WTC11 (cell line): Measurements from ENCODE around the gene PEX10. TPM values are rescaled to one million over a fixed set of nuclear protein-coding genes. Genes with fewer than 3 reads are reported as not detected.

Experiments
- ATAC-seq: fragments of 200-7000 bp; cut with Tn5 transposase; 2 replicates; pipeline ENCODE4 v1.10.0; 2021; ENCODE audit warnings: mild to moderate bottlenecking, moderate library complexity
- CTCF ChIA-PET: fragments of 300-600 bp; sonication (Branson Sonifier 250); formaldehyde crosslinking; loops from one replicate; lab custom pipeline; 2021; ENCODE audit warnings: antibody characterized with exemption; lab: Charles Lee
- POLR2A ChIA-PET: fragments of 350-600 bp; sonication (Branson Sonifier 250); formaldehyde crosslinking; loops from one replicate; lab custom pipeline; 2021; ENCODE audit warnings: antibody characterized with exemption; lab: Charles Lee
- DNase-seq: peaks from one replicate; pipeline ENCODE4 v3.0.0; 2021; ENCODE audit warnings: low spot score
- H3K27ac Mint-ChIP-seq: 2 replicates; pipeline ENCODE4 v1.8.0; 2021; ENCODE audit warnings: mixed read lengths
- H3K27me3 Mint-ChIP-seq: 2 replicates; pipeline ENCODE4 v1.8.0; 2021; ENCODE audit warnings: low read depth, mild to moderate bottlenecking, moderate library complexity, mixed read lengths
- H3K36me3 Mint-ChIP-seq: 2 replicates; pipeline ENCODE4 v1.8.0; 2021; ENCODE audit warnings: mixed read lengths
- H3K4me1 Mint-ChIP-seq: 2 replicates; pipeline ENCODE4 v1.8.0; 2022; ENCODE audit warnings: mixed read lengths
- H3K4me3 Mint-ChIP-seq: 2 replicates; pipeline ENCODE4 v1.8.0; 2021; ENCODE audit warnings: mild to moderate bottlenecking, moderate library complexity, mixed read lengths
- H3K9me3 Mint-ChIP-seq: 2 replicates; pipeline ENCODE4 v1.8.0; 2021; ENCODE audit warnings: mixed read lengths
- AR ChIP-seq: fragments of 250-450 bp; sonication (Bioruptor Pico); IDR thresholded peaks from 2 replicates; pipeline ENCODE4 v1.9.0; 2021; ENCODE audit warnings: mild to moderate bottlenecking
- CREM ChIP-seq: sonication (generic); formaldehyde crosslinking; IDR thresholded peaks from 2 replicates; pipeline ENCODE4 v1.8.1; 2022; ENCODE audit warnings: mild to moderate bottlenecking, missing genetic modification reagents, moderate library complexity
- E2F4 ChIP-seq: sonication (generic); formaldehyde crosslinking; IDR thresholded peaks from 2 replicates; pipeline ENCODE4 v1.8.1; 2022; ENCODE audit warnings: low read depth, mild to moderate bottlenecking, moderate library complexity, missing genetic modification reagents, borderline replicate concordance
- ESRRA ChIP-seq: sonication (generic); formaldehyde crosslinking; IDR thresholded peaks from 2 replicates; pipeline ENCODE4 v1.8.1; 2022; ENCODE audit warnings: mild to moderate bottlenecking, missing genetic modification reagents, borderline replicate concordance
- FOXK1 ChIP-seq: sonication (generic); formaldehyde crosslinking; IDR thresholded peaks from 2 replicates; pipeline ENCODE4 v1.8.0; 2022; ENCODE audit warnings: mild to moderate bottlenecking, moderate library complexity, missing genetic modification reagents
- FOXP1 ChIP-seq: sonication (generic); formaldehyde crosslinking; IDR thresholded peaks from 2 replicates; pipeline ENCODE4 v1.8.0; 2022; ENCODE audit warnings: missing genetic modification reagents, mild to moderate bottlenecking, moderate library complexity, borderline replicate concordance
- GRHL2 ChIP-seq: fragments of 250-450 bp; sonication (Bioruptor Pico); IDR thresholded peaks from 2 replicates; pipeline ENCODE4 v1.8.0; 2022; ENCODE audit warnings: mild to moderate bottlenecking, moderate library complexity; ENCODE audit not compliant: insufficient replicate concordance, severe bottlenecking
- IRF2 ChIP-seq: sonication (generic); formaldehyde crosslinking; IDR thresholded peaks from 2 replicates; pipeline ENCODE4 v1.8.0; 2022; ENCODE audit warnings: low read depth, missing genetic modification reagents, borderline replicate concordance
- JUN ChIP-seq: sonication (generic); formaldehyde crosslinking; IDR thresholded peaks from 2 replicates; pipeline ENCODE4 v1.8.0; 2023; ENCODE audit warnings: mild to moderate bottlenecking, missing genetic modification reagents
- NFATC4 ChIP-seq: fragments of 250-450 bp; sonication (Bioruptor Pico); IDR thresholded peaks from 2 replicates; pipeline ENCODE4 v1.9.0; 2021; ENCODE audit warnings: mild to moderate bottlenecking
- NR2C2 ChIP-seq: sonication (generic); formaldehyde crosslinking; IDR thresholded peaks from 2 replicates; pipeline ENCODE4 v1.8.0; 2022; ENCODE audit warnings: mild to moderate bottlenecking, missing genetic modification reagents
- TEAD4 ChIP-seq: sonication (generic); formaldehyde crosslinking; IDR thresholded peaks from 2 replicates; pipeline ENCODE4 v1.8.0; 2022; ENCODE audit warnings: mild to moderate bottlenecking, missing genetic modification reagents
- ZNF138 ChIP-seq: sonication (generic); formaldehyde crosslinking; conservative IDR thresholded peaks from 2 replicates; pipeline ENCODE4 v1.8.1; 2022; ENCODE audit warnings: mild to moderate bottlenecking, moderate library complexity, missing genetic modification reagents
- ZNF416 ChIP-seq: fragments of 250-450 bp; sonication (Bioruptor Pico); IDR thresholded peaks from 2 replicates; pipeline ENCODE4 v1.9.0; 2021; ENCODE audit warnings: mild to moderate bottlenecking, inconsistent platforms
- ZNF671 ChIP-seq: fragments of 250-450 bp; sonication (Bioruptor Pico); IDR thresholded peaks from 2 replicates; pipeline ENCODE4 v1.8.0; 2021; ENCODE audit warnings: mild to moderate bottlenecking
- total RNA-seq: library from RNA; stranded (reverse); gene quantifications from 3 replicates; pipeline ENCODE4 v1.2.3, GENCODE V29; 2021
- TF ChIP-seq, protein P1 (sequence below): fragments of 250-450 bp; sonication (Bioruptor Pico); IDR thresholded peaks from 2 replicates; pipeline ENCODE4 v1.9.0; 2021; ENCODE audit warnings: mild to moderate bottlenecking, borderline replicate concordance
- TF ChIP-seq, protein P2 (sequence below): sonication (generic); formaldehyde crosslinking; IDR thresholded peaks from 2 replicates; pipeline ENCODE4 v1.8.0; 2022; ENCODE audit warnings: mild to moderate bottlenecking, missing genetic modification reagents
- TF ChIP-seq, protein P3 (sequence below): sonication (generic); formaldehyde crosslinking; IDR thresholded peaks from 2 replicates; pipeline ENCODE4 v1.8.0; 2023; ENCODE audit warnings: mild to moderate bottlenecking, missing genetic modification reagents

Gene PEX10
- total RNA-seq, 1 experiment from 2014 or later, result 29.3 TPM

GRCh38 chr1:2394761-2395160 lies 17.6 kb downstream of the PEX10 start (continued):
- TF ChIP-seq, protein P1, sequence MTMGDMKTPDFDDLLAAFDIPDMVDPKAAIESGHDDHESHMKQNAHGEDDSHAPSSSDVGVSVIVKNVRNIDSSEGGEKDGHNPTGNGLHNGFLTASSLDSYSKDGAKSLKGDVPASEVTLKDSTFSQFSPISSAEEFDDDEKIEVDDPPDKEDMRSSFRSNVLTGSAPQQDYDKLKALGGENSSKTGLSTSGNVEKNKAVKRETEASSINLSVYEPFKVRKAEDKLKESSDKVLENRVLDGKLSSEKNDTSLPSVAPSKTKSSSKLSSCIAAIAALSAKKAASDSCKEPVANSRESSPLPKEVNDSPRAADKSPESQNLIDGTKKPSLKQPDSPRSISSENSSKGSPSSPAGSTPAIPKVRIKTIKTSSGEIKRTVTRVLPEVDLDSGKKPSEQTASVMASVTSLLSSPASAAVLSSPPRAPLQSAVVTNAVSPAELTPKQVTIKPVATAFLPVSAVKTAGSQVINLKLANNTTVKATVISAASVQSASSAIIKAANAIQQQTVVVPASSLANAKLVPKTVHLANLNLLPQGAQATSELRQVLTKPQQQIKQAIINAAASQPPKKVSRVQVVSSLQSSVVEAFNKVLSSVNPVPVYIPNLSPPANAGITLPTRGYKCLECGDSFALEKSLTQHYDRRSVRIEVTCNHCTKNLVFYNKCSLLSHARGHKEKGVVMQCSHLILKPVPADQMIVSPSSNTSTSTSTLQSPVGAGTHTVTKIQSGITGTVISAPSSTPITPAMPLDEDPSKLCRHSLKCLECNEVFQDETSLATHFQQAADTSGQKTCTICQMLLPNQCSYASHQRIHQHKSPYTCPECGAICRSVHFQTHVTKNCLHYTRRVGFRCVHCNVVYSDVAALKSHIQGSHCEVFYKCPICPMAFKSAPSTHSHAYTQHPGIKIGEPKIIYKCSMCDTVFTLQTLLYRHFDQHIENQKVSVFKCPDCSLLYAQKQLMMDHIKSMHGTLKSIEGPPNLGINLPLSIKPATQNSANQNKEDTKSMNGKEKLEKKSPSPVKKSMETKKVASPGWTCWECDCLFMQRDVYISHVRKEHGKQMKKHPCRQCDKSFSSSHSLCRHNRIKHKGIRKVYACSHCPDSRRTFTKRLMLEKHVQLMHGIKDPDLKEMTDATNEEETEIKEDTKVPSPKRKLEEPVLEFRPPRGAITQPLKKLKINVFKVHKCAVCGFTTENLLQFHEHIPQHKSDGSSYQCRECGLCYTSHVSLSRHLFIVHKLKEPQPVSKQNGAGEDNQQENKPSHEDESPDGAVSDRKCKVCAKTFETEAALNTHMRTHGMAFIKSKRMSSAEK (CRISPR knock-in tag), result no peak
- no peak for TF ChIP-seq TEAD4 (CRISPR knock-in tag)
- TF ChIP-seq JUN (CRISPR knock-in tag), result no peak
- TF ChIP-seq, all 79 proteins: peak for 0

DNA sequence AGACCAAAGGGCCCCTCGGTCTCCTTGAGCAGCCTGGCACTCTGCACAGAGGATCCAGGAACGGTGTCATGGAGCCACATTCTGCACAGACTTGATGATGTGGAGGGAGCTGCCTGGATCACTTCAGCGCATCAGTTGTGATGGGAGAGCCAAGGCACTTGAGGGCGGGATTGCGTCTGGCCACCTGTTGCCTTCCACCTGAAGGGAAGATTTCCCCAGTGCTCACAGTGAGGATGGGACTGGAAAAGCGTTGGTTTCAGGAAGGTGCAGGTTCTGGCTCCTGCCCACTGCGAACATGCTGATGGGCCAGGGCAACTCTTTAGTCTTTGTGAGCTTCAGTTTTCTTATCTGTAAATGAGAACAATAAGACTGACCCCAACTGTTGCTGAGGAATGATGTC lies 18.1 kb downstream of the PEX10 start:
- ChIA-PET CTCF (interaction anchor here (1.6 to 2.3 kb wide), 2 partner anchors 12 to 13 kb away, joined by 3 to 8 read pairs; no protein-coding TSS in a partner anchor), POLR2A (no interaction called here)
- Mint-ChIP-seq H3K4me1 (peaks cover 17% of the 10 kb centered on the region), H3K36me3 (peaks cover 28% of the 10 kb centered on the region), H3K27me3 (no peaks in the 10 kb centered on the region), H3K9me3 (no peaks in the 10 kb centered on the region), H3K27ac (no peak overlapping the region), H3K4me3 (no peak overlapping the region)
- TF ChIP-seq NFATC4 (no peak), CREM (no peak), E2F4 (no peak), FOXK1 (CRISPR knock-in tag) (no peak), ZNF416 (CRISPR knock-in tag) (no peak), FOXP1 (CRISPR knock-in tag) (no peak), ZNF138 (CRISPR knock-in tag) (no peak)
- TF ChIP-seq, protein P2, sequence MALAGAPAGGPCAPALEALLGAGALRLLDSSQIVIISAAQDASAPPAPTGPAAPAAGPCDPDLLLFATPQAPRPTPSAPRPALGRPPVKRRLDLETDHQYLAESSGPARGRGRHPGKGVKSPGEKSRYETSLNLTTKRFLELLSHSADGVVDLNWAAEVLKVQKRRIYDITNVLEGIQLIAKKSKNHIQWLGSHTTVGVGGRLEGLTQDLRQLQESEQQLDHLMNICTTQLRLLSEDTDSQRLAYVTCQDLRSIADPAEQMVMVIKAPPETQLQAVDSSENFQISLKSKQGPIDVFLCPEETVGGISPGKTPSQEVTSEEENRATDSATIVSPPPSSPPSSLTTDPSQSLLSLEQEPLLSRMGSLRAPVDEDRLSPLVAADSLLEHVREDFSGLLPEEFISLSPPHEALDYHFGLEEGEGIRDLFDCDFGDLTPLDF (CRISPR knock-in tag), result no peak
- ATAC-seq (no peak), DNase-seq (no peak)

DNA sequence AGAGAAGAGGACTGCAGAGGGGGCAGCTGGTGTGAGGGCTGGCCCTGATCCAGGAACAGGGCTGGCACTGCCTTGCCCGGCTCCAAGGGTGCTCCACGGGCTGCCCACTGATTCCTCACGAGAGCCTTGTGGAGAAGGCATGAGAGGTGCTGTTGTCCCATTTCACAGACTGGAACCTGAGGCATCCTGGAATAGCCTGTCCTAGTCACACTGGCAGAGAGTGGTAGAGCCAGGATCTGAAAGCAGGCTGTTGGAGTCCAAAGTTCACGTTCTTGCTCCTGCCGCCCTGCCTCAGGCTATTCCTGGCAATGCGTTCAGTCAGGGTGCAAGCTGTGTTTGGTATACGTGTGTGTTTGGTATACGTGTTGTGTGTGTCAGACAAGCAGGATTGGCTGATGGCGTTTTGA lies 18.9 kb downstream of the PEX10 start:
- no peak overlapping the region; the same call in 1 of the 2 replicates for H3K27ac Mint-ChIP-seq
- no peaks in the 10 kb centered on the region for H3K9me3 Mint-ChIP-seq
- DNase-seq, result no peak
- ChIA-PET POLR2A (no interaction called here), CTCF (interaction anchor here (1.6 to 2.3 kb wide), 2 partner anchors 12 to 13 kb away, joined by 3 to 8 read pairs; no protein-coding TSS in a partner anchor)
- peaks cover 17% of the 10 kb centered on the region for H3K4me1 Mint-ChIP-seq
- no peaks in the 10 kb centered on the region for H3K27me3 Mint-ChIP-seq
- no peak for ATAC-seq
- H3K4me3 Mint-ChIP-seq, result peak overlapping the region; percentile 85
- peaks cover 22% of the 10 kb centered on the region for H3K36me3 Mint-ChIP-seq
- TF ChIP-seq, protein P3, sequence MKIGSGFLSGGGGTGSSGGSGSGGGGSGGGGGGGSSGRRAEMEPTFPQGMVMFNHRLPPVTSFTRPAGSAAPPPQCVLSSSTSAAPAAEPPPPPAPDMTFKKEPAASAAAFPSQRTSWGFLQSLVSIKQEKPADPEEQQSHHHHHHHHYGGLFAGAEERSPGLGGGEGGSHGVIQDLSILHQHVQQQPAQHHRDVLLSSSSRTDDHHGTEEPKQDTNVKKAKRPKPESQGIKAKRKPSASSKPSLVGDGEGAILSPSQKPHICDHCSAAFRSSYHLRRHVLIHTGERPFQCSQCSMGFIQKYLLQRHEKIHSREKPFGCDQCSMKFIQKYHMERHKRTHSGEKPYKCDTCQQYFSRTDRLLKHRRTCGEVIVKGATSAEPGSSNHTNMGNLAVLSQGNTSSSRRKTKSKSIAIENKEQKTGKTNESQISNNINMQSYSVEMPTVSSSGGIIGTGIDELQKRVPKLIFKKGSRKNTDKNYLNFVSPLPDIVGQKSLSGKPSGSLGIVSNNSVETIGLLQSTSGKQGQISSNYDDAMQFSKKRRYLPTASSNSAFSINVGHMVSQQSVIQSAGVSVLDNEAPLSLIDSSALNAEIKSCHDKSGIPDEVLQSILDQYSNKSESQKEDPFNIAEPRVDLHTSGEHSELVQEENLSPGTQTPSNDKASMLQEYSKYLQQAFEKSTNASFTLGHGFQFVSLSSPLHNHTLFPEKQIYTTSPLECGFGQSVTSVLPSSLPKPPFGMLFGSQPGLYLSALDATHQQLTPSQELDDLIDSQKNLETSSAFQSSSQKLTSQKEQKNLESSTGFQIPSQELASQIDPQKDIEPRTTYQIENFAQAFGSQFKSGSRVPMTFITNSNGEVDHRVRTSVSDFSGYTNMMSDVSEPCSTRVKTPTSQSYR (CRISPR knock-in tag), result no peak
- TF ChIP-seq ESRRA (CRISPR knock-in tag) (no peak), AR (CRISPR knock-in tag) (no peak), GRHL2 (CRISPR knock-in tag) (no peak), IRF2 (no peak), ZNF671 (CRISPR knock-in tag) (no peak), CREM (no peak), NR2C2 (CRISPR knock-in tag) (no peak), ZNF138 (CRISPR knock-in tag) (no peak)
